IPS-15b (cell line): ENCODE measurements around the gene MAN1C1.
A peak's percentile ranks its signal among the peaks of the same experiment; 100 is the strongest.

ENCODE experiments used
- H3K27me3 ChIP-seq: one replicate; pipeline ENCODE4 v1.6.1; 2013; ENCODE audit warnings: low read length; ENCODE audit not compliant: control insufficient read depth, insufficient read depth
- H3K36me3 ChIP-seq: one replicate; pipeline ENCODE4 v1.6.1; 2013; ENCODE audit warnings: low read length; ENCODE audit not compliant: control insufficient read depth, insufficient read depth
- H3K4me1 ChIP-seq: one replicate; pipeline ENCODE4 v1.6.1; 2013; ENCODE audit warnings: mild to moderate bottlenecking, low read length; ENCODE audit not compliant: control insufficient read depth, insufficient read depth
- H3K4me3 ChIP-seq: one replicate; pipeline ENCODE4 v1.5.1; 2013; ENCODE audit warnings: low read depth, low read length
- H3K9ac ChIP-seq: one replicate; pipeline ENCODE4 v1.6.1; 2013; ENCODE audit warnings: low read depth, mild to moderate bottlenecking, low read length
- H3K9me3 ChIP-seq: one replicate; pipeline ENCODE4 v1.6.1; 2013; ENCODE audit warnings: mild to moderate bottlenecking, low read length; ENCODE audit not compliant: control insufficient read depth, insufficient read depth

Gene MAN1C1

GRCh38 chr1:25773441-25774125 lies 157.0 kb downstream of the MAN1C1 start:
- Histone ChIP-seq H3K9ac (no peak overlapping the region), H3K4me3 (no peak overlapping the region), H3K4me1 (no peaks in the 10 kb centered on the region), H3K36me3 (peaks cover 6% of the 10 kb centered on the region), H3K9me3 (no peaks in the 10 kb centered on the region), H3K27me3 (no peaks in the 10 kb centered on the region)

- no peaks in the 10 kb centered on the region for H3K9me3 ChIP-seq
- no peaks in the 10 kb centered on the region for H3K27me3 ChIP-seq
- H3K36me3 ChIP-seq: peaks cover 6% of the 10 kb centered on the region
- no peaks in the 10 kb centered on the region for H3K4me1 ChIP-seq
- no peak overlapping the region for H3K4me3 ChIP-seq
- no peak overlapping the region for H3K9ac ChIP-seq
Measured at GRCh38 chr1:25774206-25774803, 157.7 kb downstream of the MAN1C1 start.

- Histone ChIP-seq H3K4me3 (no peak overlapping the region), H3K4me1 (peaks cover 7% of the 10 kb centered on the region), H3K9ac (no peak overlapping the region), H3K27me3 (no peaks in the 10 kb centered on the region), H3K36me3 (peaks cover 6% of the 10 kb centered on the region), H3K9me3 (no peaks in the 10 kb centered on the region)
Measured at GRCh38 chr1:25774921-25775771, 158.6 kb downstream of the MAN1C1 start.

- Histone ChIP-seq H3K36me3 (peaks cover 3% of the 10 kb centered on the region), H3K9ac (no peak overlapping the region), H3K4me3 (no peak overlapping the region), H3K27me3 (no peaks in the 10 kb centered on the region), H3K9me3 (no peaks in the 10 kb centered on the region), H3K4me1 (peaks cover 18% of the 10 kb centered on the region)
Measured at GRCh38 chr1:25779388-25779787, 162.8 kb downstream of the MAN1C1 start.

- no peak overlapping the region for H3K4me3 ChIP-seq
- H3K36me3 ChIP-seq: peaks cover 3% of the 10 kb centered on the region
- H3K4me1 ChIP-seq: peaks cover 18% of the 10 kb centered on the region
- no peak overlapping the region for H3K9ac ChIP-seq
- H3K27me3 ChIP-seq: no peaks in the 10 kb centered on the region
- no peaks in the 10 kb centered on the region for H3K9me3 ChIP-seq
Measured at GRCh38 chr1:25779894-25780293, 163.3 kb downstream of the MAN1C1 start.

- Histone ChIP-seq H3K36me3 (no peaks in the 10 kb centered on the region), H3K4me3 (no peak overlapping the region), H3K9me3 (no peaks in the 10 kb centered on the region), H3K4me1 (peaks cover 18% of the 10 kb centered on the region), H3K27me3 (no peaks in the 10 kb centered on the region), H3K9ac (peak overlapping the region; percentile 60)
Measured at GRCh38 chr1:25780318-25781129, 163.9 kb downstream of the MAN1C1 start.

- Histone ChIP-seq H3K4me3 (no peak overlapping the region), H3K27me3 (no peaks in the 10 kb centered on the region), H3K9me3 (no peaks in the 10 kb centered on the region), H3K9ac (peak overlapping the region; percentile 60), H3K36me3 (no peaks in the 10 kb centered on the region), H3K4me1 (peaks cover 18% of the 10 kb centered on the region)
Measured at GRCh38 chr1:25781130-25781433, 164.5 kb downstream of the MAN1C1 start.

- Histone ChIP-seq H3K27me3 (no peaks in the 10 kb centered on the region), H3K9ac (no peak overlapping the region), H3K4me1 (peaks cover 18% of the 10 kb centered on the region), H3K9me3 (no peaks in the 10 kb centered on the region), H3K36me3 (no peaks in the 10 kb centered on the region), H3K4me3 (no peak overlapping the region)
Measured at GRCh38 chr1:25782608-25783201, 166.1 kb downstream of the MAN1C1 start.

- Histone ChIP-seq H3K9ac (no peak overlapping the region), H3K4me1 (peaks cover 16% of the 10 kb centered on the region), H3K27me3 (no peaks in the 10 kb centered on the region), H3K36me3 (no peaks in the 10 kb centered on the region), H3K9me3 (no peaks in the 10 kb centered on the region), H3K4me3 (no peak overlapping the region)
Measured at GRCh38 chr1:25784575-25785051, 168.0 kb downstream of the MAN1C1 start.

- Histone ChIP-seq H3K9ac (no peak overlapping the region), H3K4me1 (peaks cover 7% of the 10 kb centered on the region), H3K27me3 (no peaks in the 10 kb centered on the region), H3K9me3 (no peaks in the 10 kb centered on the region), H3K4me3 (no peak overlapping the region), H3K36me3 (no peaks in the 10 kb centered on the region)
Measured at GRCh38 chr1:25785333-25786067, 168.9 kb downstream of the MAN1C1 start.
